Calu3 (cell line): Measurements from ENCODE around the gene C19orf25. TPM values are rescaled to one million over a fixed set of nuclear protein-coding genes. Genes with fewer than 3 reads are reported as not detected.

Experiments
- BruUV-seq: library from RNA; stranded (reverse); fragments of 400-500 nt; replicated peaks from 2 replicates; lab custom pipeline; 2021; lab: Mats Ljungman, UMichigan
- CTCF ChIA-PET: fragments of 300-600 bp; sonication (Branson Sonifier 250); formaldehyde crosslinking; loops from one replicate; lab custom pipeline; 2022; ENCODE audit warnings: antibody characterized with exemption; lab: Charles Lee
- DNase-seq: peaks from one replicate; pipeline ENCODE4 v3.0.0; 2022
- H3K27ac Mint-ChIP-seq: one replicate; pipeline ENCODE4 v1.8.0; 2022; ENCODE audit warnings: mixed read lengths; ENCODE audit not compliant: unreplicated experiment
- H3K27me3 Mint-ChIP-seq: one replicate; pipeline ENCODE4 v1.8.0; 2022; ENCODE audit warnings: mixed read lengths; ENCODE audit not compliant: unreplicated experiment
- H3K36me3 Mint-ChIP-seq: one replicate; pipeline ENCODE4 v1.8.0; 2022; ENCODE audit warnings: mild to moderate bottlenecking, moderate library complexity, mixed read lengths; ENCODE audit not compliant: insufficient read depth, unreplicated experiment
- H3K4me1 Mint-ChIP-seq: one replicate; pipeline ENCODE4 v1.8.0; 2022; ENCODE audit warnings: mild to moderate bottlenecking, low read depth, mixed read lengths; ENCODE audit not compliant: unreplicated experiment
- H3K4me3 Mint-ChIP-seq: one replicate; pipeline ENCODE4 v1.8.0; 2022; ENCODE audit warnings: mild to moderate bottlenecking, low read depth, moderate library complexity, mixed read lengths; ENCODE audit not compliant: unreplicated experiment
- H3K9me3 Mint-ChIP-seq: one replicate; pipeline ENCODE4 v1.8.0; 2022; ENCODE audit warnings: low read depth, mixed read lengths; ENCODE audit not compliant: unreplicated experiment
- CTCF ChIP-seq: fragments of 200-600 bp; IDR thresholded peaks from one replicate; pipeline ENCODE4 v1.8.0; 2022; ENCODE audit warnings: antibody characterized with exemption; ENCODE audit not compliant: unreplicated experiment
- intact Hi-C: fragments of 100-400 bp; cut with micrococcal nuclease; formaldehyde crosslinking; loops from one replicate; pipeline ENCODE4 v1.10.0; 2022; ENCODE audit not compliant: unreplicated experiment
- total RNA-seq: library from RNA; stranded (reverse); gene quantifications from 2 replicates; pipeline ENCODE4 v1.2.3, GENCODE V29; 2022

The C19orf25 gene
- total RNA-seq, 1 experiment from 2014 or later = 33.7 TPM

- no peak for DNase-seq
- Mint-ChIP-seq H3K4me1 (no peaks in the 10 kb centered on the region), H3K27ac (no peak overlapping the region), H3K27me3 (peaks cover 91% of the 10 kb centered on the region), H3K4me3 (no peak overlapping the region), H3K9me3 (no peaks in the 10 kb centered on the region), H3K36me3 (peaks cover 23% of the 10 kb centered on the region)
- intact Hi-C loops = no loop called here
- no TSS peak for BruUV-seq
- no peak for TF ChIP-seq CTCF
- CTCF ChIA-PET = no interaction called here
Observed at GRCh38 chr19:1450735-1451731, 28.0 kb downstream of the C19orf25 start.

GRCh38 chr19:1449467-1450442, 29.3 kb downstream of the C19orf25 start, which contains the start of gene APC2:
Gene APC2 (plus strand): TSS chr19:1450121. CDS start chr19:1453002, 2,881 bp downstream.
- DNase-seq = no peak
- no peaks in the 10 kb centered on the region for H3K4me1 Mint-ChIP-seq
- intact Hi-C loops = no loop called here
- no peak within 1 kb of the TSS for H3K4me3 Mint-ChIP-seq
- BruUV-seq = no TSS peak
- no peak within 1 kb of the TSS for H3K27ac Mint-ChIP-seq
- H3K9me3 Mint-ChIP-seq = no peaks in the 10 kb centered on the region
- CTCF ChIA-PET = no interaction called here
- H3K36me3 Mint-ChIP-seq = peaks cover 26% of the 10 kb centered on the region
- no peak for TF ChIP-seq CTCF
- H3K27me3 Mint-ChIP-seq = peaks cover 80% of the 10 kb centered on the region

GRCh38 chr19:1447944-1448343, 31.1 kb downstream of the C19orf25 start:
- DNase-seq = no peak
- BruUV-seq = no TSS peak
- Mint-ChIP-seq H3K9me3 (no peaks in the 10 kb centered on the region), H3K27ac (no peak overlapping the region), H3K36me3 (peaks cover 30% of the 10 kb centered on the region), H3K4me3 (no peak overlapping the region), H3K4me1 (no peaks in the 10 kb centered on the region), H3K27me3 (peaks cover 62% of the 10 kb centered on the region)
- intact Hi-C loops = no loop called here
- TF ChIP-seq CTCF = no peak
- CTCF ChIA-PET = interaction anchor here (0.7 kb wide), 1 partner anchor 100 kb away, joined by 3 read pairs; no protein-coding TSS in a partner anchor

- no peak overlapping the region for H3K4me3 Mint-ChIP-seq
- BruUV-seq = no TSS peak
- peaks cover 34% of the 10 kb centered on the region for H3K36me3 Mint-ChIP-seq
- intact Hi-C loops = no loop called here
- CTCF ChIA-PET = no interaction called here
- no peak for DNase-seq
- H3K27ac Mint-ChIP-seq = no peak overlapping the region
- no peaks in the 10 kb centered on the region for H3K9me3 Mint-ChIP-seq
- H3K27me3 Mint-ChIP-seq = peaks cover 58% of the 10 kb centered on the region
- TF ChIP-seq CTCF = no peak
- no peaks in the 10 kb centered on the region for H3K4me1 Mint-ChIP-seq
Observed at GRCh38 chr19:1447504-1447903, 31.5 kb downstream of the C19orf25 start.
